Smooth muscle cell (in vitro differentiated cells): ENCODE data around the gene RYR2. TPM values are rescaled to one million over a fixed set of nuclear protein-coding genes. Genes with fewer than 3 reads are reported as not detected.

Source experiments
- DNase-seq: peaks from one replicate; lab custom pipeline; 2025; ENCODE audit not compliant: unreplicated experiment; lab: John Stamatoyannopoulos, UW
- H2AFZ ChIP-seq: fragments of 200-600 bp; sonication (generic); 2 replicates; pipeline ENCODE4 v1.6.0; 2016; ENCODE audit warnings: antibody characterized with exemption, low read depth, mild to moderate bottlenecking
- H3F3A ChIP-seq: fragments of 200-600 bp; sonication (generic); 2 replicates; pipeline ENCODE4 v1.6.0; 2017; ENCODE audit warnings: antibody characterized with exemption, low read depth
- H3K27ac ChIP-seq: fragments of 200-600 bp; sonication (generic); 2 replicates; pipeline ENCODE4 v1.5.1; 2016; ENCODE audit warnings: low read depth, mild to moderate bottlenecking
- H3K27me3 ChIP-seq: fragments of 200-600 bp; sonication (generic); 2 replicates; pipeline ENCODE4 v1.6.1; 2016; ENCODE audit warnings: low read depth, mild to moderate bottlenecking
- H3K36me3 ChIP-seq: fragments of 200-600 bp; sonication (generic); 2 replicates; pipeline ENCODE4 v1.5.1; 2016; ENCODE audit warnings: low read depth
- H3K4me1 ChIP-seq: fragments of 200-600 bp; sonication (generic); 2 replicates; pipeline ENCODE4 v1.5.1; 2016; ENCODE audit warnings: low read depth
- H3K4me2 ChIP-seq: fragments of 200-600 bp; sonication (generic); 2 replicates; pipeline ENCODE4 v1.6.0; 2016; ENCODE audit warnings: mild to moderate bottlenecking
- H3K4me3 ChIP-seq: fragments of 200-600 bp; sonication (generic); 2 replicates; pipeline ENCODE4 v1.5.1; 2016; ENCODE audit warnings: mild to moderate bottlenecking
- H3K79me2 ChIP-seq: fragments of 200-600 bp; sonication (generic); 2 replicates; pipeline ENCODE4 v1.6.0; 2016; ENCODE audit warnings: low read depth, mild to moderate bottlenecking
- H3K9ac ChIP-seq: fragments of 200-600 bp; sonication (generic); 2 replicates; pipeline ENCODE4 v1.6.0; 2016; ENCODE audit warnings: low read depth
- H3K9me3 ChIP-seq: fragments of 200-600 bp; sonication (generic); replicated peaks from 2 replicates; pipeline ENCODE4 v1.5.1; 2016; ENCODE audit warnings: low read depth
- H4K20me1 ChIP-seq: fragments of 200-600 bp; sonication (generic); 2 replicates; pipeline ENCODE4 v1.6.0; 2016; ENCODE audit warnings: low read depth
- WGBS: methylation state at CpG from one replicate; pipeline ENCODE4 v1.1.7; 2016; ENCODE audit warnings: low lambda C conversion rate; 5-methylcytosine and 5-hydroxymethylcytosine counted together
- polyA plus RNA-seq: library from polyadenylated mRNA; unstranded; fragments of >200 nt; fragmentation: Nextera tagmentation; extraction: Ambion mirVana; gene quantifications from 2 replicates; pipeline ENCODE4 v1.2.1, GENCODE V29; 2016
- total RNA-seq: library from RNA; depleted of rRNA; stranded (reverse); fragments of >200 nt; gene quantifications from 2 replicates; pipeline ENCODE4 v1.2.3, GENCODE V29; 2014
- TF ChIP-seq, protein P1 (sequence below): fragments of 200-600 bp; sonication (generic); IDR thresholded peaks from 2 replicates; pipeline ENCODE4 v1.5.1; 2017; ENCODE audit warnings: borderline replicate concordance, mild to moderate bottlenecking, antibody characterized with exemption; ENCODE audit not compliant: insufficient read depth, poor library complexity, severe bottlenecking

RYR2 gene
- total and polyA plus RNA-seq, 2 experiments from 2014 or later: 0.09 TPM; not detected in 1

DNA sequence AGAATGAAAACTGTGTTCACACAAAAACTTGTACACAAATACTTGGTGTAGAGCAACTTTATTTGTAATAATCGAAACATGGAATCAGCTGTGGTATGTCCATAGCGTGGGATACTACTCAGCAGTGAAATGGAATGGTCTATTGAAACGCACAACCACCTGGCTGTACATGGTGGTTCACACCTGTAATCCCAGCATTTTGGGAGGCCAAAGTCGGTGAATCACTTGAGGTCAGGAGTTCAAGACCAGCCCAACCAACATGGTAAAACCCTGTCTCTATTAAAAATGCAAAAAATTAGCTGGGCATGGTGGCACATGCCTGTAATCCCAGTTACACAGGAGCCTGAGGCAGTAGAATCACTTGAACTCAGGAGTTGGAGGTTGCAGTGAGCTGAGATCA lies 356.8 kb downstream of the RYR2 start:
- H3K27ac ChIP-seq: no peak overlapping the region
- 95% methylated on average over 4 of the region's 4 CpGs for WGBS
- no peak overlapping the region for H2AFZ ChIP-seq
- no peak overlapping the region for H3K4me3 ChIP-seq
- H3K4me2 ChIP-seq: no peak overlapping the region
- H3K4me1 ChIP-seq: no peaks in the 10 kb centered on the region
- no peaks in the 10 kb centered on the region for H3F3A ChIP-seq
- H3K9me3 ChIP-seq: no peaks in the 10 kb centered on the region
- H3K36me3 ChIP-seq: no peaks in the 10 kb centered on the region
- DNase-seq: no peak
- no peak overlapping the region for H3K9ac ChIP-seq
- no peaks in the 10 kb centered on the region for H4K20me1 ChIP-seq
- TF ChIP-seq, protein P1, sequence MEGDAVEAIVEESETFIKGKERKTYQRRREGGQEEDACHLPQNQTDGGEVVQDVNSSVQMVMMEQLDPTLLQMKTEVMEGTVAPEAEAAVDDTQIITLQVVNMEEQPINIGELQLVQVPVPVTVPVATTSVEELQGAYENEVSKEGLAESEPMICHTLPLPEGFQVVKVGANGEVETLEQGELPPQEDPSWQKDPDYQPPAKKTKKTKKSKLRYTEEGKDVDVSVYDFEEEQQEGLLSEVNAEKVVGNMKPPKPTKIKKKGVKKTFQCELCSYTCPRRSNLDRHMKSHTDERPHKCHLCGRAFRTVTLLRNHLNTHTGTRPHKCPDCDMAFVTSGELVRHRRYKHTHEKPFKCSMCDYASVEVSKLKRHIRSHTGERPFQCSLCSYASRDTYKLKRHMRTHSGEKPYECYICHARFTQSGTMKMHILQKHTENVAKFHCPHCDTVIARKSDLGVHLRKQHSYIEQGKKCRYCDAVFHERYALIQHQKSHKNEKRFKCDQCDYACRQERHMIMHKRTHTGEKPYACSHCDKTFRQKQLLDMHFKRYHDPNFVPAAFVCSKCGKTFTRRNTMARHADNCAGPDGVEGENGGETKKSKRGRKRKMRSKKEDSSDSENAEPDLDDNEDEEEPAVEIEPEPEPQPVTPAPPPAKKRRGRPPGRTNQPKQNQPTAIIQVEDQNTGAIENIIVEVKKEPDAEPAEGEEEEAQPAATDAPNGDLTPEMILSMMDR: no peak
- H3K79me2 ChIP-seq: no peaks in the 10 kb centered on the region
- no peaks in the 10 kb centered on the region for H3K27me3 ChIP-seq

DNA sequence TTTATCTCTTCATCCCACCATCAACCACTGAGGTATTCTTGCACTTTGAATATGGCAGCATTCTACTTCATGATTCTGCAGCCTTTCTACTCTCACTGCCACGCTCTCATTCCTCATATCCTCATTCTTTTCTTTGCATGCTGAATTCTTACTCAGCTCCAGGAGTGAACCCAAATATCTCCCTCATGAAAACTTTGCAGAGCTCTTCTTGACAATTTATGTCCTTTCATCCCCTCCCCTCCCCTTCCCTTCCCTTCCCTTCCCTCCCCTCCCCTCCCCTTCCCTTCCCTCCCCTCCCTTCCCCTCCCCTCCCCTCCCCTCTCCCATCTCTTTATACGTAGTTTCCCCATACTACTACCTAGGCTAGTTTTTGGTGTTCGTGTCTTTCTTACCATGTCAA lies 363.9 kb downstream of the RYR2 start:
- TF ChIP-seq, protein P1: no peak

DNA sequence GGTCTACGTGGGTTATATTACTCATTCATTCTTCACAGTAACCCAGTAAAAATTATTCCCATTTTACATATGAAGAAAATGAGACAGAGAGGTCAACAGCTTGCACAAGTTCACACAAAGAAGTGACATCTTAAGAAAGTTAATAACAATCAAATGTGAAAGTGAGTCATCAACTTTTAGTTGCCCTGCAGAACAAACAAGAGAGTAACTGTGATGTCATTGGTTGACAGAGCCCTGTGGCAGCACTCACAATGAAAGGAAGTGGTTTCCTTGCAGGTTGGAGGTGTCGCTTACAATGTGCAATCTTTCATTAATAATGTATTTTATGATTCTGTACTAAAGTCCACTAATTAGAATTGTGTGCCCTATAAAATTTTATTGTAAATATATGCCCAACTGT lies 369.6 kb downstream of the RYR2 start:
- Histone ChIP-seq H2AFZ (no peak overlapping the region), H3F3A (no peaks in the 10 kb centered on the region), H3K27ac (no peak overlapping the region), H3K4me3 (no peak overlapping the region), H3K9me3 (no peaks in the 10 kb centered on the region), H3K4me2 (no peak overlapping the region), H3K27me3 (no peaks in the 10 kb centered on the region), H3K9ac (no peak overlapping the region), H3K4me1 (no peaks in the 10 kb centered on the region), H4K20me1 (no peaks in the 10 kb centered on the region), H3K79me2 (no peaks in the 10 kb centered on the region), H3K36me3 (no peaks in the 10 kb centered on the region)
- DNase-seq: no peak
- 87% methylated on average over 2 of the region's 2 CpGs for WGBS
- TF ChIP-seq, protein P1: no peak

More for the DNA sequence above, 363.9 kb downstream of the RYR2 start:
- Histone ChIP-seq H3K4me1 (no peaks in the 10 kb centered on the region), H3K9me3 (no peaks in the 10 kb centered on the region), H3K27ac (no peak overlapping the region), H3K36me3 (no peaks in the 10 kb centered on the region), H3K79me2 (no peaks in the 10 kb centered on the region), H2AFZ (no peak overlapping the region), H3K9ac (no peak overlapping the region), H3K27me3 (no peaks in the 10 kb centered on the region), H4K20me1 (no peaks in the 10 kb centered on the region), H3K4me2 (no peak overlapping the region), H3K4me3 (no peak overlapping the region), H3F3A (no peaks in the 10 kb centered on the region)
- WGBS: 89% methylated on average over 3 of the region's 3 CpGs
- no peak for DNase-seq

DNA sequence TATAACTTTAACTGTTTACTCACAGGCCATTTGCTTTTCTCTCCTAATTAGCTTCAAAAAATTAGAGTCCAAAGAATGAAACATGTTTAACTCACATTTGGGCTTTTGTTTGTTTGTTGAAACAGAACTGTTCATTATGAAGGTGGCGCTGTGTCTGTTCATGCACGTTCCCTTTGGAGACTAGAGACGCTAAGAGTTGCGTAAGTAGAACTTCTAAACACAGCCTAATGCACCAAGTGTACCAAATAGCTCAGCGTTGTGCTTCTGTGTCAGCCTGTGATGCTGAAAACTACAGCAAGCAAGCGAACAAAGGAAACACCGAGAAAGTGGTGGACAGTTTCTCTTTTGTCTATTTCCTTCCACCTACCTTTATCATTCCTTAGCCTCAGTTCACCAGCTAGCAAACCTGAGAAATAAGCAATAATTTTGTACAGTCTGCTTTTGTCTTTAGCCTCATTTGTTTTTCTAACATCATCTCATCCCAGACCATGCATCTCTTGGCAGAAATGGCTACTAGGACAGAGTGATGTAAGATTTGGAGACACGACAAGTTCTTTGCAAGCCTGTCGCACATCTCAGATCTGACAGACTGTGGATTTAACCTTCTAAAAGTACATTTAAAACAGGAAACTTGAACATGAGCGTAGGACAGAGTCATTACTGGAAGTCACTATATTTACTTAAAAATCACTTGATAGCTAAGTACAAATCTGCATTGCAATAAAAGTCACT lies 375.1 kb downstream of the RYR2 start:
- H3K27ac ChIP-seq: no peak overlapping the region
- no peaks in the 10 kb centered on the region for H3K27me3 ChIP-seq
- WGBS: 93% methylated on average over 10 of the region's 10 CpGs
- H3K4me3 ChIP-seq: no peak overlapping the region
- no peaks in the 10 kb centered on the region for H3K79me2 ChIP-seq
- H3K9ac ChIP-seq: no peak overlapping the region
- H4K20me1 ChIP-seq: no peaks in the 10 kb centered on the region
- H3F3A ChIP-seq: no peaks in the 10 kb centered on the region
- no peak overlapping the region for H3K4me2 ChIP-seq
- no peak for DNase-seq
- no peak overlapping the region for H2AFZ ChIP-seq
- TF ChIP-seq, protein P1: no peak
- H3K4me1 ChIP-seq: no peaks in the 10 kb centered on the region
- H3K36me3 ChIP-seq: no peaks in the 10 kb centered on the region
- H3K9me3 ChIP-seq: no peaks in the 10 kb centered on the region
